HL-60 (cell line): ENCODE data around the gene CYB561.

ENCODE experiments used
- GABPA ChIP-seq: IDR thresholded peaks from 2 replicates; pipeline ENCODE4 v1.6.1; 2012; ENCODE audit warnings: low read depth
- TF ChIP-seq, protein P1 (sequence below): IDR thresholded peaks from one replicate; pipeline ENCODE4 v1.5.1; 2011; ENCODE audit warnings: low read length, control low read depth, inconsistent platforms; ENCODE audit not compliant: insufficient read depth

DNA sequence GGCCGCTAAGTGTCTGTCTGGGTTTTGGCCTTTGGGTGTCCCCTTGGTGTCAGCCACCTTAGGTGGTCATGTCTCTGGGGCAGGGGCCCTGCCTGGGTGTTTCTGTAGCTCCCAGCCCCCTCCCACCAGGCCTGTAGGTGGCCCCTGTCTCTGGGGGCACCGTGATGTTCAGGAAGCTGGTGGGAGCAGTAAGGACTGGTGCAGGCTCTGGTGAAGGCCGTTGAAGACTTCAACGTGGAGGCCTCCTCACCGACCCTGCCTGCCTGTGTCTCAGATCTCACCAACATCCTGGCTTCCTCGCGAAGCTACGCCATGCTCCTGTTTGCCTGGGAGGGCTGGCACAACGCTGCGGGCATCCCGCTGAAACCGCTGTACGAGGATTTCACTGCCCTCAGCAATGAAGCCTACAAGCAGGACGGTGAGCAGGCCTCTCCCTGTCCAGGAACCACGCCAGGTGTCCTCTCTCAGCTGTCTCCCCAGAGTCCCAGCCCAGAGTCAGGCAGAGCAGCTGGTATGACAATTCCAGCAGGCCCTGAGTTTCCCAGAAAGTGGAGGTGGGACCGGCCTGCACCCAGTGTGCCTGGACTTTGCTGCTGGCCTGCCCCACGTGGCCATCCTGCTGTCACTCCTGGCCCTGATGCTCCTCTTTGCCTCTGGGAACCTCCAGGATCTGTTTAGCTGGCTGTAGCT is 33.5 kb upstream of the CYB561 start:
- TF ChIP-seq, protein P1, sequence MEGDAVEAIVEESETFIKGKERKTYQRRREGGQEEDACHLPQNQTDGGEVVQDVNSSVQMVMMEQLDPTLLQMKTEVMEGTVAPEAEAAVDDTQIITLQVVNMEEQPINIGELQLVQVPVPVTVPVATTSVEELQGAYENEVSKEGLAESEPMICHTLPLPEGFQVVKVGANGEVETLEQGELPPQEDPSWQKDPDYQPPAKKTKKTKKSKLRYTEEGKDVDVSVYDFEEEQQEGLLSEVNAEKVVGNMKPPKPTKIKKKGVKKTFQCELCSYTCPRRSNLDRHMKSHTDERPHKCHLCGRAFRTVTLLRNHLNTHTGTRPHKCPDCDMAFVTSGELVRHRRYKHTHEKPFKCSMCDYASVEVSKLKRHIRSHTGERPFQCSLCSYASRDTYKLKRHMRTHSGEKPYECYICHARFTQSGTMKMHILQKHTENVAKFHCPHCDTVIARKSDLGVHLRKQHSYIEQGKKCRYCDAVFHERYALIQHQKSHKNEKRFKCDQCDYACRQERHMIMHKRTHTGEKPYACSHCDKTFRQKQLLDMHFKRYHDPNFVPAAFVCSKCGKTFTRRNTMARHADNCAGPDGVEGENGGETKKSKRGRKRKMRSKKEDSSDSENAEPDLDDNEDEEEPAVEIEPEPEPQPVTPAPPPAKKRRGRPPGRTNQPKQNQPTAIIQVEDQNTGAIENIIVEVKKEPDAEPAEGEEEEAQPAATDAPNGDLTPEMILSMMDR = no peak
- no peak for TF ChIP-seq GABPA
